ENCODE measurements around the gene ROCK2. TPM values are rescaled to one million over a fixed set of nuclear protein-coding genes. Genes with fewer than 3 reads are reported as not detected.

The ROCK2 gene
- total RNA-seq, 1 experiment from 2014 or later, result 25.9 TPM

DNA sequence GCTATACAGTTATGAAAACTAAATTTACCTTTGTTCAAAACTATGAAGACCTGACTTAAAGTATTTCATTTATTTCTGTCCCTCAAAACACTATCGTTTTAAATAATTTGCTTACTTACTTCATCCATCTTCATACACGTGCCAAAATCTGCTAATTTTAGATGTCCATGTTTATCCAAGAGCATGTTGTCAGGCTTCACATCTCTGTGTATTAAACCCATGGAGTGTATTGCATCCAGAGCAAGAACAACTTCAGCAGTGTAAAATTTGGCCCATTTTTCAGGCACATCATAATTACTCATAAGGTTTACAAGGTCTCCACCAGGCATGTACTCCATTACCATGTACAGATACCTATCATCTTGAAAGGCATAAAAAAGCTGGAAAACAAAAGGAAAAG lies 108.9 kb downstream of the ROCK2 start:
- ATAC-seq (no peak), DNase-seq (ENCODE audit: low spot score) (no peak)
- Mint-ChIP-seq H3K9me3 (no peaks in the 10 kb centered on the region), H3K27me3 (ENCODE audit: low read depth) (no peaks in the 10 kb centered on the region), H3K36me3 (no peaks in the 10 kb centered on the region), H3K4me1 (no peaks in the 10 kb centered on the region), H3K27ac (no peak overlapping the region), H3K4me3 (no peak overlapping the region)
- no peak for TF ChIP-seq CBFB (CRISPR knock-in tag; IDR thresholded peaks at IDR 0.05; ENCODE audit: low read depth)
- TF ChIP-seq ZNF317 (CRISPR knock-in tag; IDR thresholded peaks at IDR 0.05; ENCODE audit: borderline replicate concordance, low read depth), result no peak
- TF ChIP-seq ESRRA (CRISPR knock-in tag; IDR thresholded peaks at IDR 0.05; ENCODE audit: borderline replicate concordance), result no peak
- TF ChIP-seq, protein P1, sequence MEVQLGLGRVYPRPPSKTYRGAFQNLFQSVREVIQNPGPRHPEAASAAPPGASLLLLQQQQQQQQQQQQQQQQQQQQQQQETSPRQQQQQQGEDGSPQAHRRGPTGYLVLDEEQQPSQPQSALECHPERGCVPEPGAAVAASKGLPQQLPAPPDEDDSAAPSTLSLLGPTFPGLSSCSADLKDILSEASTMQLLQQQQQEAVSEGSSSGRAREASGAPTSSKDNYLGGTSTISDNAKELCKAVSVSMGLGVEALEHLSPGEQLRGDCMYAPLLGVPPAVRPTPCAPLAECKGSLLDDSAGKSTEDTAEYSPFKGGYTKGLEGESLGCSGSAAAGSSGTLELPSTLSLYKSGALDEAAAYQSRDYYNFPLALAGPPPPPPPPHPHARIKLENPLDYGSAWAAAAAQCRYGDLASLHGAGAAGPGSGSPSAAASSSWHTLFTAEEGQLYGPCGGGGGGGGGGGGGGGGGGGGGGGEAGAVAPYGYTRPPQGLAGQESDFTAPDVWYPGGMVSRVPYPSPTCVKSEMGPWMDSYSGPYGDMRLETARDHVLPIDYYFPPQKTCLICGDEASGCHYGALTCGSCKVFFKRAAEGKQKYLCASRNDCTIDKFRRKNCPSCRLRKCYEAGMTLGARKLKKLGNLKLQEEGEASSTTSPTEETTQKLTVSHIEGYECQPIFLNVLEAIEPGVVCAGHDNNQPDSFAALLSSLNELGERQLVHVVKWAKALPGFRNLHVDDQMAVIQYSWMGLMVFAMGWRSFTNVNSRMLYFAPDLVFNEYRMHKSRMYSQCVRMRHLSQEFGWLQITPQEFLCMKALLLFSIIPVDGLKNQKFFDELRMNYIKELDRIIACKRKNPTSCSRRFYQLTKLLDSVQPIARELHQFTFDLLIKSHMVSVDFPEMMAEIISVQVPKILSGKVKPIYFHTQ (CRISPR knock-in tag; IDR thresholded peaks at IDR 0.05), result no peak
- no peak for TF ChIP-seq E2F5 (CRISPR knock-in tag; IDR thresholded peaks at IDR 0.05)
- TF ChIP-seq ZNF138 (CRISPR knock-in tag; conservative IDR thresholded peaks at IDR 0.05), result no peak
- no peak for TF ChIP-seq USF2 (CRISPR knock-in tag; IDR thresholded peaks at IDR 0.05)
- TF ChIP-seq, protein P2, sequence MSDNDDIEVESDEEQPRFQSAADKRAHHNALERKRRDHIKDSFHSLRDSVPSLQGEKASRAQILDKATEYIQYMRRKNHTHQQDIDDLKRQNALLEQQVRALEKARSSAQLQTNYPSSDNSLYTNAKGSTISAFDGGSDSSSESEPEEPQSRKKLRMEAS (CRISPR knock-in tag; IDR thresholded peaks at IDR 0.05), result no peak
- no peak for TF ChIP-seq ZNF121 (CRISPR knock-in tag; IDR thresholded peaks at IDR 0.05)
- no peak for TF ChIP-seq NR2C2 (CRISPR knock-in tag; IDR thresholded peaks at IDR 0.05)
- TF ChIP-seq NFATC4 (CRISPR knock-in tag; IDR thresholded peaks at IDR 0.05), result no peak
- no peak for TF ChIP-seq JUN (CRISPR knock-in tag; IDR thresholded peaks at IDR 0.05)
- TF ChIP-seq, protein P3, sequence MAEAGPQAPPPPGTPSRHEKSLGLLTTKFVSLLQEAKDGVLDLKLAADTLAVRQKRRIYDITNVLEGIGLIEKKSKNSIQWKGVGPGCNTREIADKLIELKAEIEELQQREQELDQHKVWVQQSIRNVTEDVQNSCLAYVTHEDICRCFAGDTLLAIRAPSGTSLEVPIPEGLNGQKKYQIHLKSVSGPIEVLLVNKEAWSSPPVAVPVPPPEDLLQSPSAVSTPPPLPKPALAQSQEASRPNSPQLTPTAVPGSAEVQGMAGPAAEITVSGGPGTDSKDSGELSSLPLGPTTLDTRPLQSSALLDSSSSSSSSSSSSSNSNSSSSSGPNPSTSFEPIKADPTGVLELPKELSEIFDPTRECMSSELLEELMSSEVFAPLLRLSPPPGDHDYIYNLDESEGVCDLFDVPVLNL (CRISPR knock-in tag; IDR thresholded peaks at IDR 0.05; ENCODE audit: borderline replicate concordance, low read depth), result no peak
- ChIA-PET POLR2A (no interaction called here), CTCF (interaction anchor here (0.7 to 1.4 kb wide), 5 partner anchors 85 to 1576 kb away, joined by 3 to 7 read pairs (median 3); a partner anchor contains a TSS)

DNA sequence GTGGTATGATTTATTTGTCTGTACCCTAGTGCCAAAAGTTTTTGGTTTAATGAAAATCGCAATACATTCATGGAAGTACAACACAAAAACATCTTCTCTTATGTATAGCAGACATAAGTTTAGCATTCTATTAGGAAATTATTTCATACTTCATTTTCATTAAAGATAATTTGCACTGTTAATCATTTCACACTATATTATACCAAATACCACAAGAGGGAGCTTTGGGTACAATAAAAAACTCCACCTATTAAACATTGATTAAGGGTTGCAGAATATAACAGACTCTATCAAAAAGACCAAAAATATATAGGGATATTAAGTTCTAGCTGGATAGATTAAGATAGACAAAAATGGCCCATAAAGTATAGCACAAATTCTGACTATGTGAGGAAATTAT lies 110.1 kb downstream of the ROCK2 start:
- H3K4me3 Mint-ChIP-seq, result no peak overlapping the region
- no peak overlapping the region for H3K27ac Mint-ChIP-seq
- no peaks in the 10 kb centered on the region for H3K27me3 Mint-ChIP-seq (ENCODE audit: low read depth)
- POLR2A ChIA-PET, result interaction anchor here (0.6 kb wide), 1 partner anchor 46 kb away, joined by 6 read pairs; no protein-coding TSS in a partner anchor
- no peaks in the 10 kb centered on the region for H3K36me3 Mint-ChIP-seq
- no peaks in the 10 kb centered on the region for H3K4me1 Mint-ChIP-seq
- DNase-seq (ENCODE audit: low spot score) (no peak), ATAC-seq (no peak)
- CTCF ChIA-PET, result interaction anchor here (0.7 to 1.4 kb wide), 10 partner anchors 16 to 212 kb away, joined by 3 to 10 read pairs (median 3); partner anchors contain the start of gene ROCK2
- no peaks in the 10 kb centered on the region for H3K9me3 Mint-ChIP-seq
- TF ChIP-seq CREM (CRISPR knock-in tag; IDR thresholded peaks at IDR 0.05), result no peak
- TF ChIP-seq, protein P4, sequence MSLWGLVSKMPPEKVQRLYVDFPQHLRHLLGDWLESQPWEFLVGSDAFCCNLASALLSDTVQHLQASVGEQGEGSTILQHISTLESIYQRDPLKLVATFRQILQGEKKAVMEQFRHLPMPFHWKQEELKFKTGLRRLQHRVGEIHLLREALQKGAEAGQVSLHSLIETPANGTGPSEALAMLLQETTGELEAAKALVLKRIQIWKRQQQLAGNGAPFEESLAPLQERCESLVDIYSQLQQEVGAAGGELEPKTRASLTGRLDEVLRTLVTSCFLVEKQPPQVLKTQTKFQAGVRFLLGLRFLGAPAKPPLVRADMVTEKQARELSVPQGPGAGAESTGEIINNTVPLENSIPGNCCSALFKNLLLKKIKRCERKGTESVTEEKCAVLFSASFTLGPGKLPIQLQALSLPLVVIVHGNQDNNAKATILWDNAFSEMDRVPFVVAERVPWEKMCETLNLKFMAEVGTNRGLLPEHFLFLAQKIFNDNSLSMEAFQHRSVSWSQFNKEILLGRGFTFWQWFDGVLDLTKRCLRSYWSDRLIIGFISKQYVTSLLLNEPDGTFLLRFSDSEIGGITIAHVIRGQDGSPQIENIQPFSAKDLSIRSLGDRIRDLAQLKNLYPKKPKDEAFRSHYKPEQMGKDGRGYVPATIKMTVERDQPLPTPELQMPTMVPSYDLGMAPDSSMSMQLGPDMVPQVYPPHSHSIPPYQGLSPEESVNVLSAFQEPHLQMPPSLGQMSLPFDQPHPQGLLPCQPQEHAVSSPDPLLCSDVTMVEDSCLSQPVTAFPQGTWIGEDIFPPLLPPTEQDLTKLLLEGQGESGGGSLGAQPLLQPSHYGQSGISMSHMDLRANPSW (CRISPR knock-in tag; conservative IDR thresholded peaks at IDR 0.05; ENCODE audit: low read depth), result no peak
- no peak for TF ChIP-seq TEAD1 (CRISPR knock-in tag; IDR thresholded peaks at IDR 0.05)
- no peak for TF ChIP-seq FOXK1 (CRISPR knock-in tag; IDR thresholded peaks at IDR 0.05)
- no peak for TF ChIP-seq IRF2 (CRISPR knock-in tag; IDR thresholded peaks at IDR 0.05; ENCODE audit: borderline replicate concordance, low read depth)
- TF ChIP-seq, protein P5, sequence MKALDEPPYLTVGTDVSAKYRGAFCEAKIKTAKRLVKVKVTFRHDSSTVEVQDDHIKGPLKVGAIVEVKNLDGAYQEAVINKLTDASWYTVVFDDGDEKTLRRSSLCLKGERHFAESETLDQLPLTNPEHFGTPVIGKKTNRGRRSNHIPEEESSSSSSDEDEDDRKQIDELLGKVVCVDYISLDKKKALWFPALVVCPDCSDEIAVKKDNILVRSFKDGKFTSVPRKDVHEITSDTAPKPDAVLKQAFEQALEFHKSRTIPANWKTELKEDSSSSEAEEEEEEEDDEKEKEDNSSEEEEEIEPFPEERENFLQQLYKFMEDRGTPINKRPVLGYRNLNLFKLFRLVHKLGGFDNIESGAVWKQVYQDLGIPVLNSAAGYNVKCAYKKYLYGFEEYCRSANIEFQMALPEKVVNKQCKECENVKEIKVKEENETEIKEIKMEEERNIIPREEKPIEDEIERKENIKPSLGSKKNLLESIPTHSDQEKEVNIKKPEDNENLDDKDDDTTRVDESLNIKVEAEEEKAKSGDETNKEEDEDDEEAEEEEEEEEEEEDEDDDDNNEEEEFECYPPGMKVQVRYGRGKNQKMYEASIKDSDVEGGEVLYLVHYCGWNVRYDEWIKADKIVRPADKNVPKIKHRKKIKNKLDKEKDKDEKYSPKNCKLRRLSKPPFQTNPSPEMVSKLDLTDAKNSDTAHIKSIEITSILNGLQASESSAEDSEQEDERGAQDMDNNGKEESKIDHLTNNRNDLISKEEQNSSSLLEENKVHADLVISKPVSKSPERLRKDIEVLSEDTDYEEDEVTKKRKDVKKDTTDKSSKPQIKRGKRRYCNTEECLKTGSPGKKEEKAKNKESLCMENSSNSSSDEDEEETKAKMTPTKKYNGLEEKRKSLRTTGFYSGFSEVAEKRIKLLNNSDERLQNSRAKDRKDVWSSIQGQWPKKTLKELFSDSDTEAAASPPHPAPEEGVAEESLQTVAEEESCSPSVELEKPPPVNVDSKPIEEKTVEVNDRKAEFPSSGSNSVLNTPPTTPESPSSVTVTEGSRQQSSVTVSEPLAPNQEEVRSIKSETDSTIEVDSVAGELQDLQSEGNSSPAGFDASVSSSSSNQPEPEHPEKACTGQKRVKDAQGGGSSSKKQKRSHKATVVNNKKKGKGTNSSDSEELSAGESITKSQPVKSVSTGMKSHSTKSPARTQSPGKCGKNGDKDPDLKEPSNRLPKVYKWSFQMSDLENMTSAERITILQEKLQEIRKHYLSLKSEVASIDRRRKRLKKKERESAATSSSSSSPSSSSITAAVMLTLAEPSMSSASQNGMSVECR (CRISPR knock-in tag; IDR thresholded peaks at IDR 0.05; ENCODE audit: borderline replicate concordance), result no peak
- TF ChIP-seq USF2 (CRISPR knock-in tag; IDR thresholded peaks at IDR 0.05), result no peak
- no peak for TF ChIP-seq RORB (CRISPR knock-in tag; IDR thresholded peaks at IDR 0.05)
- TF ChIP-seq ATF1 (CRISPR knock-in tag; IDR thresholded peaks at IDR 0.05), result no peak

Data from WTC11 (cell line).